ENCODE results near the gene BRAT1. TPM values are rescaled to one million over a fixed set of nuclear protein-coding genes. Genes with fewer than 3 reads are reported as not detected.

BRAT1 gene
- total RNA-seq, 2 experiments from 2014 or later, result 44.7 to 52.0 TPM

DNA sequence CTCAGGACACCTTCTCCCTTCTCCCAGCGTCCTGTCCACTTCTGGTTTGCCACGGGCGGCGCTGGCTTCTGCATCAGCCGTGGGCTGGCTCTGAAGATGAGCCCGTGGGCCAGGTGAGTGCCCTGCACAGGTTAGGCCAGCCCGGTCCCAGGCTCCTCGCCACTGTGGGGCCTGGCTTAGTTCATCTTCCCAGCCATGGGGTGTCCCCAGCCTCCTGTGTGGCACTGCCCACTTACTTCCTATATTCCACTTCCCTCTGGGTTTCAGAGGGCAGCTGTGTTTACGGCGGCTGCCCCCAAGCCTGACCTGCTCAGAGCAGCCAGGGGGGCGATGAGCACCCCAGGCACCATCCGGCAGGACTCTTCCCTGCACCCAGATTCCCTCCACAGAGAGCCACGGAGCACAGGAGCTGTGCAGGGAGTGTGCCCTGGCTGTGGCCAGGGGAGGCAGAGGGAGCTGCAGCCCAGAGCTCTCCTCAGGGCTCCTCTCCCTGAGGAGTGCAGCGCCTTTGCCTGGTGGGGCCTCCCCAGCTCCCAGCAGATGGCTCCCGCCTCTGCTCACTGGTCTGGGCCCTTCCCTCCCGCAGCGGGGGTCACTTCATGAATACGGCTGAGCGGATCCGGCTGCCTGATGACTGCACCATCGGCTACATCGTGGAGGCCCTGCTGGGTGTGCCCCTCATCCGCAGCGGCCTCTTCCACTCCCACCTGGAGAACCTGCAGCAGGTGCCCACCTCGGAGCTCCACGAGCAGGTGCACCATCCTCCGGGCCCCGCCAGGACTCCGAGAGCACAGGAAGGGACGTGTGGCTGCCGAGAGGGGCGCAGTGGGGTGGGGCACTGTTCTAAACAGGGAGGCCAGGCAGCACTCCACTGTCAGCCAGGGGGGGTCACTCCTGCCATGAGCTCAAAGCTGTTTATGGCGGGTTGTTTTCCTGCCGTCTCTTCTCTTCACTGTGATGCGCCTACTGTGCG, 29.4 kb downstream of the BRAT1 start:
- no peaks in the 10 kb centered on the region for H3K36me3 ChIP-seq (ENCODE audit: insufficient read depth, low read length)
- H4K20me1 ChIP-seq (ENCODE audit: insufficient read depth, low read length), result no peaks in the 10 kb centered on the region
- no peak overlapping the region for H3K4me3 ChIP-seq (ENCODE audit: low read depth, low read length, poor library complexity, severe bottlenecking)
- H3K27ac ChIP-seq (ENCODE audit: low read depth, low read length, poor library complexity, severe bottlenecking), result no peak overlapping the region
- no peak overlapping the region for H2AFZ ChIP-seq (ENCODE audit: low read length)
- H3K4me1 ChIP-seq (ENCODE audit: insufficient read depth, low read length, poor library complexity, severe bottlenecking), result peaks cover 41% of the 10 kb centered on the region
- no peak for TF ChIP-seq EZH2phosphoT487 (IDR thresholded peaks at IDR 0.05; ENCODE audit: borderline replicate concordance, low read depth, low read length)
- TF ChIP-seq, protein P1, sequence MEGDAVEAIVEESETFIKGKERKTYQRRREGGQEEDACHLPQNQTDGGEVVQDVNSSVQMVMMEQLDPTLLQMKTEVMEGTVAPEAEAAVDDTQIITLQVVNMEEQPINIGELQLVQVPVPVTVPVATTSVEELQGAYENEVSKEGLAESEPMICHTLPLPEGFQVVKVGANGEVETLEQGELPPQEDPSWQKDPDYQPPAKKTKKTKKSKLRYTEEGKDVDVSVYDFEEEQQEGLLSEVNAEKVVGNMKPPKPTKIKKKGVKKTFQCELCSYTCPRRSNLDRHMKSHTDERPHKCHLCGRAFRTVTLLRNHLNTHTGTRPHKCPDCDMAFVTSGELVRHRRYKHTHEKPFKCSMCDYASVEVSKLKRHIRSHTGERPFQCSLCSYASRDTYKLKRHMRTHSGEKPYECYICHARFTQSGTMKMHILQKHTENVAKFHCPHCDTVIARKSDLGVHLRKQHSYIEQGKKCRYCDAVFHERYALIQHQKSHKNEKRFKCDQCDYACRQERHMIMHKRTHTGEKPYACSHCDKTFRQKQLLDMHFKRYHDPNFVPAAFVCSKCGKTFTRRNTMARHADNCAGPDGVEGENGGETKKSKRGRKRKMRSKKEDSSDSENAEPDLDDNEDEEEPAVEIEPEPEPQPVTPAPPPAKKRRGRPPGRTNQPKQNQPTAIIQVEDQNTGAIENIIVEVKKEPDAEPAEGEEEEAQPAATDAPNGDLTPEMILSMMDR (conservative IDR thresholded peaks at IDR 0.05; ENCODE audit: low read length), result no peak
- intact Hi-C loops (cut with micrococcal nuclease; ENCODE audit: unreplicated experiment), result no loop called here
- no peaks in the 10 kb centered on the region for H3K9me3 ChIP-seq (ENCODE audit: low read length)
- no peaks in the 10 kb centered on the region for H3K9me2 ChIP-seq (ENCODE audit: insufficient read depth, low read length)
- ChIA-PET CTCF (ENCODE audit: unreplicated experiment) (interaction anchor here (0.6 kb wide), 1 partner anchor 13 kb away, joined by 5 read pairs; no protein-coding TSS in a partner anchor), POLR2A (no interaction called here)
- DNase-seq (ENCODE audit: low spot score), result no peak
- no peaks in the 10 kb centered on the region for H3K79me2 ChIP-seq (ENCODE audit: insufficient read depth, low read depth, low read length)
- no peak overlapping the region for H3K4me2 ChIP-seq (ENCODE audit: low read length)
- no TSS peak for BruUV-seq (replicated peaks)

DNA sequence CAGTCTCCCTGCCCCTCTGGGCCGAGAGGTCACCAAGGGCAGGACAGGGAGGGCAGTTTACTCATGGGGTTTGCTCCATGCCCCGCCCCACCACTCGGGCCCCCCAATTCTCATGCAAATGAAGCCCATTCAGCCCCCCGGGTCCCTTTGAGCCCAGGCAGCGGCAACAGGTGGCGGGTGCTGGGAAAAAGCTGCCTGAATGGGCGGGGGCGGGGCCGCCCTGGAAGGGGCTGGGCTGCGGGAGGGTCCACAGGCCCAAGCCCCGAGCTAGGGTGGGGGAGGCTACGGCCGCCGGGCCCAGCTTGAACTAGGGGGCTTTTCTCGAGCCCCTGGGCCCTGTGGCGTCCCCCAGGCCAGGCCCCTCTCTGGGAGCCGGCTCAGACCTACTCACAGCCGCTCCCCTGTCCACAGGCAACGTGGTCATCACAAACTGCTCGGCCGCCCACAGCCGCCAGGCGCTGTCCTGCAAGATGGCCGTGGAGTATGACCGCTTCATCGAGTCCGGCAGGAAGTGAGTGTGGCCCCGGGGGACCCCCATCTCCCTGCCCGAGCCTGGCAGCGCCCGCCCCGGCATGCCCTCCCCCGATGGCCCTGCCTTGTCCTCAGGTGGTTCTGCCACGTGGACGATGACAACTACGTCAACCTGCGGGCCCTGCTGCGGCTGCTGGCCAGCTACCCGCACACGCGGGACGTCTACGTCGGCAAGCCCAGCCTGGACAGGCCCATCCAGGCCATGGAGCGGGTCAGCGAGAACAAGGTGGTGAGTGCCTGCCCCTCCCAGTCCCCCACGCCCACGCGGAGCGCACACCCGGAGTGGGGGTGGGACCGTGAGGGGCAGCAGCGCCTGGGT, 30.3 kb downstream of the BRAT1 start:
- Histone ChIP-seq H3K79me2 (ENCODE audit: insufficient read depth, low read depth, low read length) (no peaks in the 10 kb centered on the region), H2AFZ (ENCODE audit: low read length) (no peak overlapping the region), H3K27ac (ENCODE audit: low read depth, low read length, poor library complexity, severe bottlenecking) (no peak overlapping the region), H3K4me3 (ENCODE audit: low read depth, low read length, poor library complexity, severe bottlenecking) (no peak overlapping the region), H3K4me1 (ENCODE audit: insufficient read depth, low read length, poor library complexity, severe bottlenecking) (peaks cover 36% of the 10 kb centered on the region), H3K9me3 (ENCODE audit: low read length) (no peaks in the 10 kb centered on the region), H3K36me3 (ENCODE audit: insufficient read depth, low read length) (no peaks in the 10 kb centered on the region), H3K4me2 (ENCODE audit: low read length) (no peak overlapping the region), H4K20me1 (ENCODE audit: insufficient read depth, low read length) (no peaks in the 10 kb centered on the region), H3K9me2 (ENCODE audit: insufficient read depth, low read length) (no peaks in the 10 kb centered on the region)
- no peak for DNase-seq (ENCODE audit: low spot score)
- CTCF ChIA-PET (ENCODE audit: unreplicated experiment), result no interaction called here
- intact Hi-C loops (cut with micrococcal nuclease; ENCODE audit: unreplicated experiment), result no loop called here
- POLR2A ChIA-PET, result interaction anchor here (0.6 kb wide), 1 partner anchor 368 kb away, joined by 3 read pairs; no protein-coding TSS in a partner anchor
- TF ChIP-seq, protein P1 (conservative IDR thresholded peaks at IDR 0.05; ENCODE audit: low read length), result no peak
- no peak for TF ChIP-seq EZH2phosphoT487 (IDR thresholded peaks at IDR 0.05; ENCODE audit: borderline replicate concordance, low read depth, low read length)
- BruUV-seq (replicated peaks), result no TSS peak
